HG02970 (cell line): ENCODE data around the gene MCRIP2.
"Not testable (repeated sequence)": the region's sequence is repeated elsewhere in the genome, so short reads cannot be mapped to it uniquely, and the experiment has no call there.

Source experiments
- ATAC-seq: cut with Tn5 transposase; IDR thresholded peaks from one replicate; pipeline ENCODE4 v1.9.1; 2021; ENCODE audit warnings: mild to moderate bottlenecking, moderate library complexity, moderate number of reproducible peaks; ENCODE audit not compliant: unreplicated experiment, low FRiP score

Gene MCRIP2

DNA sequence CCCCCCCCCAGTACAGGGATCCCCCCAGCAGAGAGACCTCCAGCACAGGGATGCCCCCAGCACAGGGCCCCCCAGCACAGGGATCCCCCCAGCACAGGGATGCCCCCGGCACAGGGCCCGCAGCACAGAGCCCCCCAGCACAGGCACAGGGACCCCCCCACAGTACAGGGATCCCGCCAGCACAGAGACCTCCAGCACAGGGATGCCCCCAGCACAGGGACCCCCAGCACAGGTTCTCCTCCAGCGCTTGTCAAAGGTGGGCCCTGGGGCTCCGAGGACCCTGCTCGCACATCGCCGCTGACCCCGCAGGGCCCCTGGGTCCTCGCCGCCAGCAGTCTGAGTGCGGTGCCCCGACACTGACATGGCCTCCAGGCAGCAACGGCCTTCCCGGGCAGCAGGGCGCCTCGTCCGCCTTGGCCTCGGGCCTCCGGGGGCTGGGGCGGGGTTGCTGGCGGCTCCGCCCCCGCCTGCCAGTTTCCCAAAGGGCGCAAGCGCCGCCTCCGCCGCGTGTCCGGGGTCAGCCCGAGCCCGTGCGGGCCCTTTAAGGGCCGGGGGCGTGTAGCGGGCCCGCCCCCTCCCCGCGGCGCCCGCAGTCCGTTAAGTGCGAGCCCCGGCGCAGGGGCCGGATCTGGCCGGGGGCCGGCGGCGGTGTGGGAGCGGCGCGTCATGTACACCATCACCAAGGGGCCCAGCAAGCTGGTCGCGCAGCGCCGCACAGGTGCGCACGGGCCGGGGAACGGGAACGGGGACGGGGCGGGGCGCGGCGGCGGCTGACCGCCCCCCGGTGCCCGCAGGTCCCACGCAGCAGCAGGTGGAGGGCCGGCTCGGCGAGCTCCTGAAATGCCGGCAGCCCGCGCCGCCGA, at the start of gene MCRIP2:
Gene MCRIP2, plus strand, starts transcription at position 503 of the 863 bp plus-strand sequence. Its CDS starts 164 bp downstream, at position 667.
- peak; percentile 48 for ATAC-seq

DNA sequence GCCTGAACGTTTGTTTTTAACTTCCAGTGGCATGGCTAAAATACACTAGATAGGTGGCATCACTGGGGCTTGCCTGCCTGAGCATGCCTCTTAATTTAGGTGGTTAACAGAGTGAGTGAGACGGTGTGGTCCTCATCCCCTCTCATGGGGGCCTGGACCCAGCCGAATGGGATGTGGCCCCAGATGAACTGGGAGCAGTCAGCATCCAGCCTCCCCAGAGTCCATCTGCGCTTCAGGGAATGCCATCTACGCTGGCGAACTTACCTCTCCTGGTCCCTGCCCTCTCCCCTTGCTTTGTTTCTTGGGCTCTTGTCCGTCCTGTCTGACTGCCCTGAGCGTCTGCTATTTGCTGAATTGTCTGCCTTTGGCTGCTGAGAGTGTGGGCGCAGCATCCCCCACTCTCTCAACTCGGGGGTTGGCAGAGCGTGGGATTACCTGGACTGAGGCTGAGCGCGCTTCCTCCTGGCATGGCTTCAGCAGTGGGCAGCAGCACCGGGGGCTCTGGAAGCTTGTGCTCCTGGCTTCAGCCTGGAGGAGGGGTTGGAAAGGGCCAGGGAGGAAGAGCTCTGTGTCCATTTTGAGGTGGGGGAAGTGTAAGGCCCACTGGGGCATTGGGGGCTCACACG, 49.6 kb upstream of the MCRIP2 start:
- ATAC-seq: no peak

DNA sequence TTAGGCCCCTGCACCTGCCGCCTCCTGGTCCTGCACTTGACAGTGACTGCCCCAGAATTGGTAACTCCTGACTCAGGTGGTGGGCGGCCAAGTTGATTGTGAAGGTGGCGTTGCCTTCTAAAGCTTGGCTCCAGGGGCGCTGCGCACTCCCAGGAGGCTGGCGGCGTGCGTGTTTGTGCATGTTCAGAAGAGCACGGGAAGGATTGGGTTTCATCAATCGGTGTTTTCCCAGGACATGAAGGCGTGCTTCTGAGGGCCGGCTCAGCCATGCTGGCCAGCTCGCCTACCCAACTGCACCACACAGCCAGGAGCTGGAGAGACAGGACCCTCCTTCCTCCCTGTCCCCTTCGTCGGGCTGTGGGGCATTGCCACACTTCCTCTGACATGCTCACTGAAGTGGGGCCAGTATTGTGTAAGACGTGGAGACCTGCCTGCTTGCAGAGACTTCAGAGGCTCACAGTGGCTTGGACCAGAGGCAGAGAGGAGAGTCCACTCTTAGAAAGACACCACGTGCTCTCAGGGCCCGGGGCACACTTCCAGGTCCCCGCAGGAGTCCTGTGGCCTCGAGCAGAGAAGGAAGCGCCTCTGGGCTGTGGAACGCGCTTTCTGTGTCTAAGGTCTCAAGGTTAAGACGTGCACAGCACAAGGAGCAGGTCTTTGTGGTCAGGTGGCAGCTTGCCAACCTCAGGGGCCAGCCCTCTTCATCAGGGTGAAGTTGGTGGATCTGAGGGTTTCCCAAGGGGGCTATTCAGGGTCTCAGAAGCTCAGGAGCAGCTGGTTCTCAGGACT, 48.9 kb upstream of the MCRIP2 start:
- ATAC-seq: no peak

DNA sequence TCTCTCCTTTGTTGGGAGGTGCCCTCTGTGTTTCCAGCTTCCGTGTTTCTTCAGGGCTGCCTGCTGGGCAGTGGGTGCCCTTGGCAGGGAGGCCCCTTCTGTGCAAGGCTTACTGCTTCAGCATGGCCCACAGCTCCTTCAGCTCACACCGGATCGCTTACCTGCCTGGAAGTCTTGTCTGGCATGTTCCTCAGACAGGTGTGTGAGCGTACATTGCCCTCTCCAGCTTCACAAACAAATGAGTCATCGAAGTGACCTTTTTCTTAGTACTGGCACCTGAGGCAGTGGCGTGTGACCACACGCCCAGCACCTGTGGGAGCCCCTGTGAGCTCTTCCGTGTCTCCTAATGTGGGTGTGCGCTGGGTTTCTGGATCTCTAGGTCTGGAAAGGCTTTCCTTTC, 48.2 kb upstream of the MCRIP2 start:
- ATAC-seq: no peak

GRCh38 chr16:593807-594206, 47.8 kb upstream of the MCRIP2 start:
- no peak for ATAC-seq

GRCh38 chr16:595094-595528, 46.5 kb upstream of the MCRIP2 start:
- no peak for ATAC-seq

- ATAC-seq: no peak
These were observed 45.5 kb upstream of the MCRIP2 start for GRCh38 chr16:595942-596735.

GRCh38 chr16:596736-597060, 44.9 kb upstream of the MCRIP2 start:
- no peak for ATAC-seq

GRCh38 chr16:597655-598054, 44.0 kb upstream of the MCRIP2 start:
- not testable (repeated sequence) for ATAC-seq

DNA sequence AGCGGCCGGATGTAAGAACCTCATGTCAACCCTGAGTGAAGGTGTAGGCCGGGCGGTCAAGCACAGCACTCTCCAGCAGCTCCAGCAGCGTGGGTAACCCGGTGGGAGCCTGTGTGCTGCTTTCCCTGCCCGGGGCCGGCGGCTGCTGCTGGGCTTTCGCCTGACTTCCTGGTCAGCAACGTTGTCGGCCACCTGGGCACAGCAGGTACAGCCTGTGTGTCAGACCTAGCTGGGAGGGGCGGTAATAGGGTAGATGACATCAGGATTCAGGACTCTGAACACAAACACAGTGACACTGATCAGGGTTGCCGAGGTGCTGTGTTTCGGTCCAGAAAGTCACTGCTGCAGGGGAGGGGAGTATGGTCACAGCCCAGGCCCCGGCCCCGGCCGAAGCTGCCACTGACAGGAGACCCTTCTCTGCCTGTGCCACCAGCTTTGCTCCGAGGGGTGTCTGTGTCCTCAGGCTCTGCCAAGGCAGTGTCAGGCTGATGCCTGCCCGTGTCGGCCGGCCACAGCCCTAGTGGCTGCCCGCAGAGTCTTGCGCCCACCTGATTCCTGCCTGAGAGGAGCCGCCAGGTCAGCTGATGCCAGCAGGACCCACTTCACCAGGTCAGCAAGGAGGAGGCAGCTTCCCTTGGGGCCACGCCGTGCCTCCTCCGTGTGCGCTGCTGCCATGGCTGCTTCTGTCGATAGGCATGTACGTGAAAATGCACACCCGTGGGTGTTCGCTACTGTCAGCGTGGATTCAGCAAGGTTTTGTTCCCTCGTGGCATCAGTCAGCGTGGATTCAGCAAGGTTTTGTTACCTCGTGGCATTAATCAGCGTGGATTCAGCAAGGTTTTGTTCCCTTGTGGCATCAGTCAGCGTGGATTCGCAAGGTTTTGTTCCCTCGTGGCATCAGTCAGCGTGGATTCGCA, 42.5 kb upstream of the MCRIP2 start:
- ATAC-seq: no peak

DNA sequence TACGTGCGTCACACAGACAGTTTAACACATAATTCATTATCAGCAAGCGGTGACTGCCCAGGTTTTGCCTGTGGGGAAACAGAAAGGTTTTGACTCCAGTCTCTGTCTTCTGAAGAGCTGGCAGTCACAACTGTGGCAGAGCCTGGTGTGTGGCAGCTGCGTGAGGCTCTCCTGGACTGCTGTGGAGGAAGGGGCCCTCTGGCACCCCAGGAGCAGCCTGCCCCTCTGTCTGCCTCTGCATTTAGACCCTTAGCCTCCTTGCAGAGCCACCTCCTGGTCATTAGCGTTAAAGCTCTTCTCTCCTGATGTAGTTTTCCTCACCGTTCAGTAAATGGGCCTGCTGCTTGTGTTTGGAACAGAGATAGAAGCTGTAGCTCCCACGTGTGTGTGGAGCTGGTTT, 40.8 kb upstream of the MCRIP2 start:
- no peak for ATAC-seq

- ATAC-seq: no peak
These were observed 37.7 kb upstream of the MCRIP2 start for GRCh38 chr16:603933-604332.

GRCh38 chr16:606656-607307, 34.8 kb upstream of the MCRIP2 start:
- ATAC-seq: no peak

GRCh38 chr16:608019-608418, 33.6 kb upstream of the MCRIP2 start:
- no peak for ATAC-seq

DNA sequence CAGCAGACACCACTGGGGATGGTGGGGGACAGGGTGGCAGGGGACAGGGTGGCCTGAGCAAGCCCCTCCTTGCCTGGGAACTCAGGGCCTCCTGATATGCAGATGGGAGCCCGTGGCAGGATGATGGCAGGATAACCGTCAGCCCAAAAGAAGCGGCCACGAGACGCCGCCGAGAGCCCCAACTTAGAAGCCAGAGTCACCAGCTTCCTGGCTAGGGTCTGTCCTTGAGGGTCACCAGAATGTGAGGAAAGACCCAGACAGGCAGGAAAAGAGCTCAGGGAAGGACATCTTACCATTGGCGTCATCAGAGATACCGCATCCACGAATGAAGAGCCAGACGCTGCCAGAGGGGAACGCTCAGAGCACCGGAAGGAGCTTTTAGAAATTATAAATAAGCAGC, 32.3 kb upstream of the MCRIP2 start:
- no peak for ATAC-seq

DNA sequence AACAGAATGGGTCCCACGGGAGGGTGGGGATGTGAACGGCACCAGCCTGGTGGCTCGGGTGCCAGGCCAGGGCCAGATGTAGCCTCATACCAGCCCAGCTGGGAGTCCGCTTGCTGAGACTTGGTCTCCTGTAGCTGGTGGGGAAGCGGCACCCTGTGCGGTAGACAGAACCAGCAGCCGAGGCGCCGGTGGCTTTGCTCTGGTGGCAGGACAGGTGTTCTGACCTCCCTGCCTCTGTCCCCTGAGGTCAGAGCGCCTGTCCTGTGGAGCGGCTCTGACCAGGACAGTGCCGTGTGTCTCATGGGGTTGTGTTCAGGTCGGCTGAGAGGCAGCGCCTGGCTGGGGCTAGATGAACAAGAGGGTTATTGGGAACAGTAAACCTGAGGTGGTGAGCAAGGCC, 31.6 kb upstream of the MCRIP2 start:
- no peak for ATAC-seq

- no peak for ATAC-seq
These were observed 30.9 kb upstream of the MCRIP2 start for GRCh38 chr16:610513-611381.

GRCh38 chr16:615122-615521, 26.5 kb upstream of the MCRIP2 start:
- ATAC-seq: no peak
